ENCODE data around the gene FRMD7. TPM values are rescaled to one million over a fixed set of nuclear protein-coding genes. Genes with fewer than 3 reads are reported as not detected.
"Not testable (repeated sequence)": the region's sequence is repeated elsewhere in the genome, so short reads cannot be mapped to it uniquely, and the experiment has no call there.

The FRMD7 gene
- not detected for total RNA-seq

GRCh38 chrX:132127743-132128142 lies at the start of gene FRMD7:
Gene FRMD7, minus strand, starts transcription at chrX:132128020. Its CDS starts 176 bp downstream, at chrX:132127844.
- Mint-ChIP-seq H3K27me3 (no peaks in the 10 kb centered on the region), H3K4me3 (no peak within 1 kb of the TSS), H3K9me3 (no peaks in the 10 kb centered on the region), H3K36me3 (no peaks in the 10 kb centered on the region), H3K4me1 (no peaks in the 10 kb centered on the region), H3K27ac (no peak within 1 kb of the TSS)
- POLR2A ChIA-PET: no interaction called here
- DNase-seq: no peak
- no peak for ATAC-seq (ENCODE audit: low read depth)

GRCh38 chrX:132173647-132174046 lies 45.8 kb upstream of the FRMD7 start:
- Mint-ChIP-seq H3K36me3 (no peaks in the 10 kb centered on the region), H3K27ac (no peak overlapping the region), H3K4me3 (no peak overlapping the region), H3K27me3 (peaks cover 6% of the 10 kb centered on the region), H3K9me3 (no peaks in the 10 kb centered on the region), H3K4me1 (no peaks in the 10 kb centered on the region)
- DNase-seq (no peak), ATAC-seq (ENCODE audit: low read depth) (no peak)
- POLR2A ChIA-PET: no interaction called here

- DNase-seq: no peak
- no peak overlapping the region for H3K4me3 Mint-ChIP-seq
- ATAC-seq (ENCODE audit: low read depth): no peak
- POLR2A ChIA-PET: no interaction called here
- no peaks in the 10 kb centered on the region for H3K9me3 Mint-ChIP-seq
- H3K4me1 Mint-ChIP-seq: no peaks in the 10 kb centered on the region
- H3K27me3 Mint-ChIP-seq: peaks cover 8% of the 10 kb centered on the region
- no peaks in the 10 kb centered on the region for H3K36me3 Mint-ChIP-seq
- H3K27ac Mint-ChIP-seq: no peak overlapping the region
Observed at GRCh38 chrX:132171881-132172280, 44.1 kb upstream of the FRMD7 start.

- DNase-seq: no peak
- no peak for ATAC-seq (ENCODE audit: low read depth)
- H3K27ac Mint-ChIP-seq: no peak overlapping the region
- POLR2A ChIA-PET: no interaction called here
- peaks cover 10% of the 10 kb centered on the region for H3K27me3 Mint-ChIP-seq
- no peaks in the 10 kb centered on the region for H3K36me3 Mint-ChIP-seq
- no peaks in the 10 kb centered on the region for H3K4me1 Mint-ChIP-seq
- H3K9me3 Mint-ChIP-seq: no peaks in the 10 kb centered on the region
- H3K4me3 Mint-ChIP-seq: no peak overlapping the region
Observed at GRCh38 chrX:132171478-132171877, 43.7 kb upstream of the FRMD7 start.

- DNase-seq: no peak
- H3K4me1 Mint-ChIP-seq: no peaks in the 10 kb centered on the region
- H3K36me3 Mint-ChIP-seq: no peaks in the 10 kb centered on the region
- H3K9me3 Mint-ChIP-seq: peaks cover 2% of the 10 kb centered on the region
- POLR2A ChIA-PET: no interaction called here
- no peak overlapping the region for H3K27ac Mint-ChIP-seq
- H3K27me3 Mint-ChIP-seq: peaks cover 10% of the 10 kb centered on the region
- no peak overlapping the region for H3K4me3 Mint-ChIP-seq
- ATAC-seq (ENCODE audit: low read depth): no peak
Observed at GRCh38 chrX:132169554-132169953, 41.7 kb upstream of the FRMD7 start.

GRCh38 chrX:132165651-132166050 lies 37.8 kb upstream of the FRMD7 start:
- no peaks in the 10 kb centered on the region for H3K36me3 Mint-ChIP-seq
- peaks cover 10% of the 10 kb centered on the region for H3K27me3 Mint-ChIP-seq
- H3K4me3 Mint-ChIP-seq: no peak overlapping the region
- H3K27ac Mint-ChIP-seq: no peak overlapping the region
- POLR2A ChIA-PET: no interaction called here
- H3K9me3 Mint-ChIP-seq: peaks cover 6% of the 10 kb centered on the region
- DNase-seq (no peak), ATAC-seq (ENCODE audit: low read depth) (no peak)
- no peaks in the 10 kb centered on the region for H3K4me1 Mint-ChIP-seq

- no peak for ATAC-seq (ENCODE audit: low read depth)
- POLR2A ChIA-PET: no interaction called here
- Mint-ChIP-seq H3K4me1 (no peaks in the 10 kb centered on the region), H3K36me3 (no peaks in the 10 kb centered on the region), H3K9me3 (peaks cover 6% of the 10 kb centered on the region), H3K27ac (no peak overlapping the region), H3K27me3 (peaks cover 10% of the 10 kb centered on the region), H3K4me3 (no peak overlapping the region)
- no peak for DNase-seq
Observed at GRCh38 chrX:132165005-132165404, 37.2 kb upstream of the FRMD7 start.

GRCh38 chrX:132163094-132163493 lies 35.3 kb upstream of the FRMD7 start:
- H3K36me3 Mint-ChIP-seq; ATAC-seq (ENCODE audit: low read depth); H3K27ac Mint-ChIP-seq; POLR2A ChIA-PET; DNase-seq; H3K27me3 Mint-ChIP-seq; H3K9me3 Mint-ChIP-seq; H3K4me1 Mint-ChIP-seq; H3K4me3 Mint-ChIP-seq: not testable (repeated sequence)

GRCh38 chrX:132153166-132153565 lies 25.3 kb upstream of the FRMD7 start:
- ATAC-seq (ENCODE audit: low read depth) (no peak), DNase-seq (no peak)
- no peaks in the 10 kb centered on the region for H3K4me1 Mint-ChIP-seq
- H3K9me3 Mint-ChIP-seq: no peaks in the 10 kb centered on the region
- no peak overlapping the region for H3K27ac Mint-ChIP-seq
- POLR2A ChIA-PET: no interaction called here
- H3K27me3 Mint-ChIP-seq: peaks cover 3% of the 10 kb centered on the region
- H3K4me3 Mint-ChIP-seq: no peak overlapping the region
- H3K36me3 Mint-ChIP-seq: no peaks in the 10 kb centered on the region

GRCh38 chrX:132146456-132146855 lies 18.6 kb upstream of the FRMD7 start:
- no peak overlapping the region for H3K27ac Mint-ChIP-seq
- no peak for ATAC-seq (ENCODE audit: low read depth)

GRCh38 chrX:132144061-132144460 lies 16.2 kb upstream of the FRMD7 start:
- Mint-ChIP-seq H3K27me3 (peaks cover 7% of the 10 kb centered on the region), H3K36me3 (no peaks in the 10 kb centered on the region), H3K27ac (no peak overlapping the region), H3K4me1 (no peaks in the 10 kb centered on the region), H3K9me3 (no peaks in the 10 kb centered on the region), H3K4me3 (no peak overlapping the region)
- DNase-seq: no peak
- ATAC-seq (ENCODE audit: low read depth): no peak
- POLR2A ChIA-PET: no interaction called here

More at GRCh38 chrX:132146456-132146855, 18.6 kb upstream of the FRMD7 start:
- H3K36me3 Mint-ChIP-seq: no peaks in the 10 kb centered on the region
- H3K9me3 Mint-ChIP-seq: no peaks in the 10 kb centered on the region
- DNase-seq: no peak
- H3K4me3 Mint-ChIP-seq: no peak overlapping the region
- H3K27me3 Mint-ChIP-seq: peaks cover 7% of the 10 kb centered on the region
- no peaks in the 10 kb centered on the region for H3K4me1 Mint-ChIP-seq
- POLR2A ChIA-PET: no interaction called here

- Mint-ChIP-seq H3K4me1 (no peaks in the 10 kb centered on the region), H3K27me3 (no peaks in the 10 kb centered on the region), H3K36me3 (no peaks in the 10 kb centered on the region), H3K4me3 (no peak overlapping the region), H3K9me3 (no peaks in the 10 kb centered on the region), H3K27ac (no peak overlapping the region)
- DNase-seq: no peak
- POLR2A ChIA-PET: no interaction called here
- ATAC-seq (ENCODE audit: low read depth): no peak
Observed at GRCh38 chrX:132125906-132126305, 1.9 kb downstream of the FRMD7 start.

GRCh38 chrX:132120913-132121312 lies 6.9 kb downstream of the FRMD7 start:
- no peak for DNase-seq
- Mint-ChIP-seq H3K36me3 (no peaks in the 10 kb centered on the region), H3K9me3 (no peaks in the 10 kb centered on the region), H3K27ac (no peak overlapping the region), H3K27me3 (no peaks in the 10 kb centered on the region), H3K4me1 (no peaks in the 10 kb centered on the region), H3K4me3 (no peak overlapping the region)
- ATAC-seq (ENCODE audit: low read depth): no peak
- POLR2A ChIA-PET: no interaction called here

GRCh38 chrX:132119821-132120515 lies 7.9 kb downstream of the FRMD7 start:
- POLR2A ChIA-PET: no interaction called here
- no peak overlapping the region for H3K4me3 Mint-ChIP-seq
- H3K4me1 Mint-ChIP-seq: no peaks in the 10 kb centered on the region
- H3K9me3 Mint-ChIP-seq: no peaks in the 10 kb centered on the region
- H3K36me3 Mint-ChIP-seq: no peaks in the 10 kb centered on the region
- no peak for DNase-seq
- ATAC-seq (ENCODE audit: low read depth): no peak
- no peaks in the 10 kb centered on the region for H3K27me3 Mint-ChIP-seq
- no peak overlapping the region for H3K27ac Mint-ChIP-seq

- no peak overlapping the region for H3K4me3 Mint-ChIP-seq
- POLR2A ChIA-PET: no interaction called here
- no peaks in the 10 kb centered on the region for H3K9me3 Mint-ChIP-seq
- ATAC-seq (ENCODE audit: low read depth) (no peak), DNase-seq (no peak)
- no peak overlapping the region for H3K27ac Mint-ChIP-seq
- H3K36me3 Mint-ChIP-seq: no peaks in the 10 kb centered on the region
- no peaks in the 10 kb centered on the region for H3K4me1 Mint-ChIP-seq
- no peaks in the 10 kb centered on the region for H3K27me3 Mint-ChIP-seq
Observed at GRCh38 chrX:132119283-132119682, 8.5 kb downstream of the FRMD7 start.

Data from activated naive CD8-positive, alpha-beta T cell treated with anti-CD3 and anti-CD28 coated beads, Interleukin-2, amount 10 ng/mL, durations not matched to agents 7 days and 5 days (primary cell).